ENCODE results near the gene KLHL28.

Gene KLHL28

GRCh38 chr14:44960146-44960545 lies 1.6 kb downstream of the KLHL28 start:
- no peak for DNase-seq

- no peak for DNase-seq
Measured at GRCh38 chr14:44959538-44959937, 2.2 kb downstream of the KLHL28 start.

GRCh38 chr14:44956866-44957265 lies 4.9 kb downstream of the KLHL28 start:
- no peak for DNase-seq

- no peak for DNase-seq
Measured at GRCh38 chr14:44955528-44955927, 6.2 kb downstream of the KLHL28 start.

GRCh38 chr14:44954750-44955149 lies 7.0 kb downstream of the KLHL28 start:
- no peak for DNase-seq

GRCh38 chr14:44952391-44953110 lies 9.2 kb downstream of the KLHL28 start:
- no peak for DNase-seq

GRCh38 chr14:44951051-44951450 lies 10.7 kb downstream of the KLHL28 start:
- no peak for DNase-seq

GRCh38 chr14:44945264-44945663 lies 16.5 kb downstream of the KLHL28 start:
- no peak for DNase-seq

GRCh38 chr14:44944107-44944506 lies 17.6 kb downstream of the KLHL28 start:
- no peak for DNase-seq

- DNase-seq = no peak
Measured at GRCh38 chr14:44942436-44942835, 19.3 kb downstream of the KLHL28 start.

- DNase-seq = no peak
Measured at GRCh38 chr14:44941591-44941990, 20.2 kb downstream of the KLHL28 start.

- DNase-seq = no peak
Measured at GRCh38 chr14:44940944-44941343, 20.8 kb downstream of the KLHL28 start.

- DNase-seq = no peak
Measured at GRCh38 chr14:44940211-44940610, 21.5 kb downstream of the KLHL28 start.

GRCh38 chr14:44937547-44937946 lies 24.2 kb downstream of the KLHL28 start:
- DNase-seq = no peak

- DNase-seq = no peak
Measured at GRCh38 chr14:44935155-44935554, 26.6 kb downstream of the KLHL28 start.

- no peak for DNase-seq
Measured at GRCh38 chr14:44928793-44929192, 33.0 kb downstream of the KLHL28 start.

- DNase-seq = no peak
Measured at GRCh38 chr14:44914849-44915248, 46.9 kb downstream of the KLHL28 start.

- no peak for DNase-seq
Measured at GRCh38 chr14:44912041-44912869, 49.5 kb downstream of the KLHL28 start.

GRCh38 chr14:44910821-44911220 lies 50.9 kb downstream of the KLHL28 start:
- no peak for DNase-seq

- DNase-seq = no peak
Measured at GRCh38 chr14:44901696-44902095, 60.1 kb downstream of the KLHL28 start.

- no peak for DNase-seq
Measured at GRCh38 chr14:44898551-44898950, 63.2 kb downstream of the KLHL28 start.

GRCh38 chr14:44897845-44898151 lies 63.9 kb downstream of the KLHL28 start:
- DNase-seq = no peak

- peak; percentile 95 for DNase-seq
Measured at GRCh38 chr14:44897041-44897844, 64.5 kb downstream of the KLHL28 start.
